ENCODE data around the gene LYRM9. TPM values are rescaled to one million over a fixed set of nuclear protein-coding genes. Genes with fewer than 3 reads are reported as not detected.
"Not testable (repeated sequence)": the region's sequence is repeated elsewhere in the genome, so short reads cannot be mapped to it uniquely, and the experiment has no call there.

Gene LYRM9
- polyA plus RNA-seq, 2 of the 4 experiments (the other 2 are of a cell fraction): 1.4 to 2.5 TPM

GRCh38 chr17:27848931-27849330 is 44.2 kb downstream of the LYRM9 start (continued):
- TF ChIP-seq CTCF (IDR thresholded peaks at IDR 0.05) (no peak), POLR2A (IDR thresholded peaks at IDR 0.05; ENCODE audit: low read length) (no peak), PHF8 (IDR thresholded peaks at IDR 0.05; ENCODE audit: borderline replicate concordance, low read depth) (no peak), CBX2 (IDR thresholded peaks at IDR 0.05; ENCODE audit: borderline replicate concordance, low read depth) (no peak)

GRCh38 chr17:27846808-27847307 is 46.3 kb downstream of the LYRM9 start:
- POLR2A ChIA-PET; H3K4me1 ChIP-seq; H3K4me3 ChIP-seq; H3K27ac ChIP-seq; ATAC-seq; H3K9me3 ChIP-seq; DNase-seq (ENCODE audit: low read depth in 1 of 2, low spot score in 1 of 2); H3K4me2 ChIP-seq; FAIRE-seq: not testable (repeated sequence)
- peak; percentile 89 for TF ChIP-seq MAFK (IDR thresholded peaks at IDR 0.05; ENCODE audit: partially characterized antibody)
- CTCF ChIA-PET: interaction anchor here (0.7 to 7.6 kb wide), 7 partner anchors 12 to 192 kb away, joined by 3 to 52 read pairs (median 4); no protein-coding TSS in a partner anchor
- WGBS (ENCODE audit: missing lambda C conversion rate): 57% methylated on average over 11 of the region's 11 CpGs

- FAIRE-seq (no peak), DNase-seq (ENCODE audit: low read depth in 1 of 2, low spot score in 1 of 2) (no peak), ATAC-seq (no peak)
- H3K9me3 ChIP-seq: no peaks in the 10 kb centered on the region
- ChIA-PET POLR2A (no interaction called here), CTCF (interaction anchor here (1.1 to 7.6 kb wide), 4 partner anchors 11 to 108 kb away, joined by 4 to 52 read pairs (median 4); no protein-coding TSS in a partner anchor)
- H3K4me3 ChIP-seq: no peak overlapping the region
- H3K27ac ChIP-seq: no peak overlapping the region
- H3K4me1 ChIP-seq: no peaks in the 10 kb centered on the region
- no peak overlapping the region for H3K4me2 ChIP-seq
- no peak for TF ChIP-seq HOXB5 (CRISPR knock-in tag; IDR thresholded peaks at IDR 0.05)
- no peak for TF ChIP-seq ZNF302 (CRISPR knock-in tag; IDR thresholded peaks at IDR 0.05)
- TF ChIP-seq CHD2 (IDR thresholded peaks at IDR 0.05; ENCODE audit: low read length, partially characterized antibody): no peak
- TF ChIP-seq ATOH8 (CRISPR knock-in tag; IDR thresholded peaks at IDR 0.05; ENCODE audit: low read depth): no peak
- TF ChIP-seq FOSB (CRISPR knock-in tag; IDR thresholded peaks at IDR 0.05): no peak
- TF ChIP-seq E2F6 (IDR thresholded peaks at IDR 0.05; ENCODE audit: borderline replicate concordance, low read depth): no peak
- WGBS (ENCODE audit: missing lambda C conversion rate): 71% methylated on average over 23 of the region's 23 CpGs
These were observed 47.0 kb downstream of the LYRM9 start for GRCh38 chr17:27846042-27846655.

GRCh38 chr17:27845264-27846041 is 47.7 kb downstream of the LYRM9 start:
- ChIA-PET POLR2A (no interaction called here), CTCF (interaction anchor here (1.2 to 4.7 kb wide), 4 partner anchors 15 to 107 kb away, joined by 3 to 18 read pairs (median 4); no protein-coding TSS in a partner anchor)
- 32% methylated on average over 13 of the region's 13 CpGs for WGBS (ENCODE audit: missing lambda C conversion rate)
- ATAC-seq (no peak; a peak in 1 of 6 replicates), DNase-seq (ENCODE audit: low read depth in 1 of 2, low spot score in 1 of 2) (no peak), FAIRE-seq (no peak)
- Histone ChIP-seq H3K27ac (no peak overlapping the region), H3K9me3 (no peaks in the 10 kb centered on the region), H3K4me3 (no peak overlapping the region), H3K4me2 (no peak overlapping the region), H3K4me1 (no peaks in the 10 kb centered on the region)
- no peak for TF ChIP-seq CEBPB (IDR thresholded peaks at IDR 0.05)
- TF ChIP-seq FOSL2 (IDR thresholded peaks at IDR 0.05): no peak
- TF ChIP-seq FOSL2 (CRISPR knock-in tag; IDR thresholded peaks at IDR 0.05): peak; percentile 51; the same call in 1 of the 2 replicates
